IMR-90 (cell line): ENCODE results near the gene KNCN. TPM values are rescaled to one million over a fixed set of nuclear protein-coding genes. Genes with fewer than 3 reads are reported as not detected.

Experiments
- ATAC-seq: fragments of 200-7000 bp; cut with Tn5 transposase; 2 replicates; pipeline ENCODE4 v1.9.1; 2020; ENCODE audit warnings: low read depth, mild to moderate bottlenecking, moderate library complexity
- BruUV-seq: library from RNA; stranded (reverse); fragments of 400-500 nt; replicated peaks from 2 replicates; lab custom pipeline; 2021; lab: Mats Ljungman, UMichigan
- CTCF ChIA-PET: fragments of 300-600 bp; formaldehyde crosslinking; extraction: SDS; loops from one replicate; lab custom pipeline; 2021; ENCODE audit warnings: antibody characterized with exemption; lab: Yijun Ruan, JAX
- POLR2A ChIA-PET: fragments of 300-600 bp; sonication (Branson Sonifier 250); formaldehyde crosslinking; loops from one replicate; lab custom pipeline; 2022; ENCODE audit warnings: antibody characterized with exemption; ENCODE audit not compliant: unreplicated experiment; lab: Charles Lee
- DNase-seq: peaks from one replicate; pipeline ENCODE4 v3.0.0; 2013
- H2AFZ ChIP-seq: replicated peaks from 2 replicates; pipeline ENCODE3; 2013; ENCODE audit warnings: low read length, mild to moderate bottlenecking; ENCODE audit not compliant: poor library complexity
- H2AK5ac ChIP-seq: 2 replicates; pipeline ENCODE4 v1.6.1; 2013; ENCODE audit warnings: low read depth, low read length, inconsistent platforms
- H2AK9ac ChIP-seq: replicated peaks from 2 replicates; pipeline ENCODE3; 2013; ENCODE audit warnings: mild to moderate bottlenecking, low read depth, low read length, moderate library complexity; ENCODE audit not compliant: poor library complexity
- H2BK120ac ChIP-seq: 2 replicates; pipeline ENCODE4 v1.6.1; 2013; ENCODE audit warnings: low read depth, low read length, inconsistent platforms
- H2BK15ac ChIP-seq: 3 replicates; pipeline ENCODE4 v1.6.1; 2013; ENCODE audit warnings: low read depth, low read length, inconsistent platforms
- H2BK20ac ChIP-seq: 2 replicates; pipeline ENCODE4 v1.6.1; 2013; ENCODE audit warnings: low read depth, mild to moderate bottlenecking, inconsistent platforms, low read length, moderate library complexity
- H2BK5ac ChIP-seq: 2 replicates; pipeline ENCODE4 v1.6.1; 2013; ENCODE audit warnings: mild to moderate bottlenecking, low read depth, low read length, inconsistent platforms; ENCODE audit not compliant: poor library complexity, severe bottlenecking
- H3K14ac ChIP-seq: replicated peaks from 2 replicates; pipeline ENCODE4 v1.6.1; 2013; ENCODE audit warnings: low read depth, low read length, inconsistent platforms
- H3K18ac ChIP-seq: 2 replicates; pipeline ENCODE4 v1.6.1; 2013; ENCODE audit warnings: low read depth, low read length, control low read depth
- H3K23ac ChIP-seq: 2 replicates; pipeline ENCODE4 v1.6.1; 2013; ENCODE audit warnings: low read depth, low read length, inconsistent platforms
- H3K27ac ChIP-seq: 2 replicates; pipeline ENCODE4 v1.5.1; 2013; ENCODE audit warnings: mild to moderate bottlenecking, control low read depth, low read length; ENCODE audit not compliant: insufficient read depth
- H3K27me3 ChIP-seq: 2 replicates; pipeline ENCODE4 v1.6.1; 2013; ENCODE audit warnings: low read length; ENCODE audit not compliant: control insufficient read depth, insufficient read depth
- H3K36me3 ChIP-seq: 2 replicates; pipeline ENCODE4 v1.6.1; 2013; ENCODE audit warnings: low read length, mixed read lengths; ENCODE audit not compliant: control insufficient read depth, insufficient read depth
- H3K4ac ChIP-seq: 2 replicates; pipeline ENCODE4 v1.6.1; 2013; ENCODE audit warnings: low read depth, low read length, inconsistent platforms
- H3K4me1 ChIP-seq: 2 replicates; pipeline ENCODE4 v1.6.1; 2013; ENCODE audit warnings: low read length, mixed read lengths; ENCODE audit not compliant: control insufficient read depth, insufficient read depth
- H3K4me2 ChIP-seq: 2 replicates; pipeline ENCODE4 v1.6.1; 2013; ENCODE audit warnings: low read depth, mild to moderate bottlenecking, control low read depth, low read length, moderate library complexity
- H3K4me3 ChIP-seq: 2 replicates; pipeline ENCODE4 v1.5.1; 2013; ENCODE audit warnings: low read depth, mild to moderate bottlenecking, control low read depth, low read length, moderate library complexity; ENCODE audit not compliant: insufficient read depth
- H3K56ac ChIP-seq: 2 replicates; pipeline ENCODE4 v1.6.1; 2013; ENCODE audit warnings: low read length, inconsistent platforms; ENCODE audit not compliant: insufficient read depth; ENCODE audit errors: extremely low read depth
- H3K79me1 ChIP-seq, 2 experiments: 2 replicates each; pipeline ENCODE4 v1.6.1; 2013; ENCODE audit warnings: low read length in 2 of 2, inconsistent platforms in 1 of 2, low read depth in 1 of 2
- H3K9ac ChIP-seq: 2 replicates; pipeline ENCODE4 v1.6.1; 2013; ENCODE audit warnings: low read depth, low read length, control low read depth
- H3K9me1 ChIP-seq: 2 replicates; pipeline ENCODE4 v1.6.1; 2013; ENCODE audit warnings: low read length, inconsistent platforms; ENCODE audit not compliant: insufficient read depth
- H3K9me3 ChIP-seq: 2 replicates; pipeline ENCODE4 v1.6.1; 2013; ENCODE audit warnings: low read length; ENCODE audit not compliant: control insufficient read depth, insufficient read depth
- H4K20me1 ChIP-seq: 2 replicates; pipeline ENCODE4 v1.6.1; 2013; ENCODE audit warnings: low read length, inconsistent platforms; ENCODE audit not compliant: insufficient read depth
- H4K5ac ChIP-seq: 2 replicates; pipeline ENCODE4 v1.6.1; 2013; ENCODE audit warnings: mild to moderate bottlenecking, low read depth, low read length, control low read depth
- H4K8ac ChIP-seq, 2 experiments: 2 replicates each; pipeline ENCODE4 v1.6.1; 2013; ENCODE audit warnings: low read depth in 2 of 2, low read length in 2 of 2, control low read depth in 1 of 2, inconsistent platforms in 1 of 2
- H4K91ac ChIP-seq: 2 replicates; pipeline ENCODE4 v1.6.1; 2013; ENCODE audit warnings: low read depth, low read length, inconsistent platforms; ENCODE audit not compliant: insufficient read depth
- CHD1 ChIP-seq: IDR thresholded peaks from 2 replicates; pipeline ENCODE4 v1.6.1; 2012; ENCODE audit warnings: low read depth, low read length, improper control_type of control experiment
- FOS ChIP-seq: fragments of 150-350 bp; IDR thresholded peaks from 2 replicates; pipeline ENCODE4 v1.6.1; 2016; ENCODE audit warnings: low read depth, low read length
- MAFK ChIP-seq: IDR thresholded peaks from 2 replicates; pipeline ENCODE4 v1.6.1; 2012; ENCODE audit warnings: low read depth, low read length, improper control_type of control experiment
- POLR2A ChIP-seq: IDR thresholded peaks from 2 replicates; pipeline ENCODE4 v1.6.1; 2012; ENCODE audit warnings: mild to moderate bottlenecking, low read depth, low read length
- RCOR1 ChIP-seq: IDR thresholded peaks from 2 replicates; pipeline ENCODE4 v1.6.1; 2012; ENCODE audit warnings: mild to moderate bottlenecking, low read length, improper control_type of control experiment; ENCODE audit not compliant: insufficient replicate concordance
- WGBS, 2 experiments: methylation state at CpG; one replicate each; pipeline versions ENCODE4 v1.1.5 to v1.1.7; 2013; ENCODE audit warnings: missing lambda C conversion rate in 2 of 2; ENCODE audit not compliant: insufficient read length in 1 of 2; ENCODE audit errors: extremely low coverage in 2 of 2; 5-methylcytosine and 5-hydroxymethylcytosine counted together
- dilution Hi-C: fragments of 300-500 bp; cut with HindIII; formaldehyde crosslinking; loops from one replicate; pipeline ENCODE4 v1.14.3; 2018; ENCODE audit warnings: low sequenced_read_pairs; ENCODE audit not compliant: unreplicated experiment
- in situ Hi-C: fragments of 300-500 bp; cut with MboI; formaldehyde crosslinking; loops from 3 replicates; pipeline ENCODE4 v1.14.3; 2019; ENCODE audit warnings: low sequenced_read_pairs, inconsistent platforms, mixed read lengths
- intact Hi-C: fragments of 100-400 bp; cut with micrococcal nuclease; formaldehyde crosslinking; loops from 2 replicates; pipeline ENCODE4 v1.10.0; 2022
- polyA plus RNA-seq, 3 experiments: library from polyadenylated mRNA; depleted of rRNA; stranded (reverse); fragments of >200 nt; gene quantifications; 2 replicates each; pipeline ENCODE4 v1.2.3, GENCODE V29; 2012; ENCODE audit warnings: low replicate concordance in 1 of 3
- total RNA-seq: library from RNA; depleted of rRNA; stranded (reverse); fragments of >200 nt; gene quantifications from 2 replicates; pipeline ENCODE4 v1.2.3, GENCODE V29; 2012
- TF ChIP-seq, protein P1 (sequence below): fragments of 150-350 bp; IDR thresholded peaks from 2 replicates; pipeline ENCODE4 v1.6.1; 2017; ENCODE audit warnings: mild to moderate bottlenecking, antibody characterized with exemption, low read length, low read depth

The KNCN gene
- total and polyA plus RNA-seq, 2 of the 4 experiments (the other 2 are of a cell fraction): not detected

DNA sequence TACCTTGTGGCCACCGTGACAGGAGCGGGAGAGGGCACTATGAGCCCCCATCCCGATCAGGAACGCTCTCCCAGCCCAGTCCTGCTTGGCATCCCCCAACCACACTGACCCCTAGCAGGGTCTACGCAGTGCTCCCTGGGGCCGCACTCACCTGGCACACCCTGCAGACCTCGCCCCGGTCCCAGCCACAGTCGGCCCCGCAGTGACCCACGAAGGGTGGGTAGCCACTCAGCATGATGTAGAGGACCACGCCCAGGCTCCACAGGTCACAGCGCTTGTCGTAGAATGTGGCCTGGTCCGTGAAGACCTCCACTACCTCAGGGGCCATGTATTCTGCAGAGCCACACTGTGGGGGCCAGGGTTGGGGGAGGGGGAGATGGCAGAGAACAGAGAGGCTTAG lies 11.1 kb upstream of the KNCN start:
- H3K27ac ChIP-seq: no peak overlapping the region
- no peaks in the 10 kb centered on the region for H4K20me1 ChIP-seq
- H3K4me2 ChIP-seq: no peak overlapping the region
- BruUV-seq: no TSS peak
- no peak overlapping the region for H3K9ac ChIP-seq
- no peak overlapping the region for H3K56ac ChIP-seq
- in situ Hi-C loops: no loop called here
- no peak overlapping the region for H3K14ac ChIP-seq
- intact Hi-C loops: no loop called here
- H2BK15ac ChIP-seq: no peak overlapping the region
- 92% methylated on average over 8 of the region's 15 CpGs; no CpG with 5 or more reads in 1 of the 2 experiments for WGBS, 2 experiments
- no peak for TF ChIP-seq MAFK
- TF ChIP-seq, protein P1, sequence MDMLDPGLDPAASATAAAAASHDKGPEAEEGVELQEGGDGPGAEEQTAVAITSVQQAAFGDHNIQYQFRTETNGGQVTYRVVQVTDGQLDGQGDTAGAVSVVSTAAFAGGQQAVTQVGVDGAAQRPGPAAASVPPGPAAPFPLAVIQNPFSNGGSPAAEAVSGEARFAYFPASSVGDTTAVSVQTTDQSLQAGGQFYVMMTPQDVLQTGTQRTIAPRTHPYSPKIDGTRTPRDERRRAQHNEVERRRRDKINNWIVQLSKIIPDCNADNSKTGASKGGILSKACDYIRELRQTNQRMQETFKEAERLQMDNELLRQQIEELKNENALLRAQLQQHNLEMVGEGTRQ: no peak
- TF ChIP-seq CHD1: no peak
- TF ChIP-seq RCOR1: no peak
- TF ChIP-seq FOS: no peak
- no peak for TF ChIP-seq POLR2A
- H2AFZ ChIP-seq: no peak overlapping the region
- no peak overlapping the region for H4K8ac ChIP-seq
- no peaks in the 10 kb centered on the region for H3K79me1 ChIP-seq
- H4K91ac ChIP-seq: no peak overlapping the region
- H3K36me3 ChIP-seq: peaks cover 48% of the 10 kb centered on the region
- H2AK5ac ChIP-seq: no peak overlapping the region
- no peak overlapping the region for H4K5ac ChIP-seq
- peaks cover 3% of the 10 kb centered on the region; the same call in 1 of the 2 replicates for H3K9me1 ChIP-seq
- no peak overlapping the region for H2BK20ac ChIP-seq
- dilution Hi-C loops: no loop called here
- H2BK5ac ChIP-seq: no peak overlapping the region
- H2AK9ac ChIP-seq: no peak overlapping the region
- no peaks in the 10 kb centered on the region for H3K27me3 ChIP-seq
- DNase-seq (no peak), ATAC-seq (no peak)
- H3K4ac ChIP-seq: no peak overlapping the region
- H3K4me1 ChIP-seq: no peaks in the 10 kb centered on the region
- H3K18ac ChIP-seq: no peak overlapping the region
- H2BK120ac ChIP-seq: no peak overlapping the region
- CTCF ChIA-PET: interaction anchor here (0.6 kb wide), 1 partner anchor 156 kb away, joined by 3 read pairs; no protein-coding TSS in a partner anchor
- H3K23ac ChIP-seq: no peak overlapping the region
- H3K4me3 ChIP-seq: no peak overlapping the region
- POLR2A ChIA-PET: no interaction called here
- no peaks in the 10 kb centered on the region for H3K9me3 ChIP-seq
